ENCODE results near the gene CCDC183. TPM values are rescaled to one million over a fixed set of nuclear protein-coding genes. Genes with fewer than 3 reads are reported as not detected.

CCDC183 gene
- total RNA-seq, 1 experiment from 2014 or later: 1.1 TPM

DNA sequence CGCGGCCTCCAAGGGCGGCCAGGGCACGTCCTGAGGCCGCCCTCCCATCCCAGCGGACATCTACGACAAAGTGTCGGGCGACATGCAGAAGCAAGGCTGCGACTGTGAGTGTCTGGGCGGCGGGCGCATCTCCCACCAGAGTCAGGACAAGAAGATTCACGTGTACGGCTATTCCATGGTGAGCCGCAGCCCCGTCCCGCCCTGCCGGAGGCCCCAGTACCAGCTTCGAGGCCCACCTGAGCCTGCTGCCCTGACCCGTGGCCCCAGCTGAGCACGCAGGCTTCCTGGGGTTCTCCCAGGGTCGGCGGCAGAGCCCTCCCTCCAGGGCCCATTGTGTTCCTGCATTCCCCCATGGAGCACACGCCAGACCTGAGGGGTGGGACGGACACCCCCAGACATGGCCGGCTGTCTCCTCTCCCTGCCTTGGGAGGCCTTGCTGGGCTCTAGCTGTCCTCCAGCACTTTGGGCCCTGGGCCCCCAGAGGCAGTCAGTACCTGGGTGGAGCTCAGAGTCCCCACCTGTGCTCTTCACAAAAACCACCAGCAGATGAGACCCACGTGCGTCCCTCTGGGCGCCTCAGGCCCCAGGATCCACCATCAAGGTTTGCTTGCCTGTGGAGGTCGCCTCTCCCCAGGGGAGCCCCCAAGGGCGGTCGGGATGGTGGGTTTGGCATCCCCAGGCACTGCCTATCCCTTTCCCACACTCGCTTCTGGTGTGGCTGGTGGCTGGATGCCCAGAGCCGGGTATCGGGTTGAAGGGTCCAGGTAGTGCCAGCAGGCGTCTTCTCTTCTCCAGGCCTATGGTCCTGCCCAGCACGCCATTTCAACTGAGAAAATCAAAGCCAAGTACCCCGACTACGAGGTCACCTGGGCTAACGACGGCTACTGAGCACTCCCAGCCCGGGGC, 54.1 kb downstream of the CCDC183 start:
- DNase-seq (ENCODE audit: low read depth): no peak
- in situ Hi-C loops (cut with HindIII; ENCODE audit: low pct_unique_long_range_greater_than_20kb, low sequenced_read_pairs): no loop called here

DNA sequence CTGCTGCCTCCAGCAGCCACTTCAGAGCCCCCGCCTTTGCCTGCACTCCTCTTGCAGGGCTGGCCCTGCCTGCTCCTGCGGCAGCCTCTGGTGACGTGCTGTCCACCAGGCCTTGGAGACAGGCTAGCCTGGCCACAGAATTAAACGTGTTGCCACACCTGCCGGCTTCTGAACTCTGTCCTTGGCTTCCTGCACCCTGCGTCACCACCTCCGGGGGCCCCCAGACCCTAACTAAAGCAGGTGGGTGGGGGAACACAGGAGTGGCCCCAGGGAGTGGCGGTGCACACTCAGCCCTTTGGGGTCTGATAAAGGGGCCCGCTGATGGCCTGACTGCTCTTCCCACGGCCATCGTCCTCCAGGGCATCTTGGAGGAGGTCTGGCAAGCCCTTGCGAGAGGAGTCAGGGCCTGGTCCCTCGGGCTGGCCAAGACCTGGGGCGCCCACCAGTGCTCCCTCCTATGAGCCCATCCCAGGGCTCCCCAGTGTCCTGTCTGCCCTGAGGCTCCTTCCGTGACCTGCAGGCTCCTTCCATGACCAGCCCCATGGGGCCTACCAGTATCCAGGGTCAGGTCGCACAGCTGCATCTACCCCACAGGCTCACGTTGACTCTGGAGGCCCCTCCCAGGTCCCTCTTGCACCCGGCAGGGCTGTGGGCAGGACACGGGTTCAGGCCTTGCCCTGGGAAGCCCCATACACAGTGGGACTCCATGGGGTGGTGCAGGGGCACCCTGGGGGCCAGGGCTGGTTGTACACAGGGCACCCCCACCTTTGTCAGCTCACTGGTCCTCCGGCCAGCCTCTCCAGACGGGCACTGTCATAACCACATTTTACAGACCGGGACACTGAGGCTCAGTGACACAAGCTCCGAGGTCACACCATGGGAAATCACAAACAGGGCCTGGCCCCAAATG, 55.0 kb downstream of the CCDC183 start:
- in situ Hi-C loops (cut with HindIII; ENCODE audit: low pct_unique_long_range_greater_than_20kb, low sequenced_read_pairs): no loop called here
- DNase-seq (ENCODE audit: low read depth): no peak

DNA sequence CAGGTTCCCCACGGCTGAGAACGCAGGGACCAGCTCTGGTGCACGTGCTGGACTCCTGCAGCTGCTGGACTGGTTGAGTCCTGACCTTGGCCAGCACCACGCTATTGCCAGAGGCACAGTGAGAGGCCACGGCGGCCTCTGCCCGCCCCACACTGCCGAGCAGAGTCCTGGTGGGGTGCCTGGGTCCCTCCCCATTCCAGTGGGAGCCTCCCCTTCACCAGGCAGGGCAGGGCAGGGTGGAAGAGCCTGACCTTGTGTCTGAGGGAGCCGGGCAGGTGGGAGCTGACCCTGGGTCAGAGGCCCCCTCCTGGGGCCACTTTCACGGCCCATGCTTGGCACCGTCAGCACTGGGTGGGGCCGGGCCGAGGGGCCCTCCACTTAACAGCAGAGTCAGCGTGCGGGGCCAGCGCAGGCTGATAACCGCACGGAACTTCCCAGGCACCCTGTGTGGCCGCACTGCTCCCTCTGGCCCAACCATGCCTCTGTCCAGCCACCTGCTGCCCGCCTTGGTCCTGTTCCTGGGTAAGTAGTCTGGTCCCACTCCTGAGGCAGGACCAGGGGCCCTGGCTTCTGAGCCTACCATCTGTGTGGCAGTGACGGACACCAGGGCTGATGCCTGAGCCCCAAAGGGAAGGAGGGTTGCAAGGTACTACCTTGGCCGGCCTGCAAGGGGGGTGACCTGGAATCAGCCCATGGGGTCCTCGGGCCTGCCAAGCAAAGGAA, 56.0 kb downstream of the CCDC183 start, which contains the start of gene MAMDC4:
MAMDC4 (plus strand) TSS at position 406 of the 723 bp plus-strand sequence; CDS start at position 477, 71 bp downstream.
- DNase-seq (ENCODE audit: low read depth): no peak
- in situ Hi-C loops (cut with HindIII; ENCODE audit: low pct_unique_long_range_greater_than_20kb, low sequenced_read_pairs): no loop called here

DNA sequence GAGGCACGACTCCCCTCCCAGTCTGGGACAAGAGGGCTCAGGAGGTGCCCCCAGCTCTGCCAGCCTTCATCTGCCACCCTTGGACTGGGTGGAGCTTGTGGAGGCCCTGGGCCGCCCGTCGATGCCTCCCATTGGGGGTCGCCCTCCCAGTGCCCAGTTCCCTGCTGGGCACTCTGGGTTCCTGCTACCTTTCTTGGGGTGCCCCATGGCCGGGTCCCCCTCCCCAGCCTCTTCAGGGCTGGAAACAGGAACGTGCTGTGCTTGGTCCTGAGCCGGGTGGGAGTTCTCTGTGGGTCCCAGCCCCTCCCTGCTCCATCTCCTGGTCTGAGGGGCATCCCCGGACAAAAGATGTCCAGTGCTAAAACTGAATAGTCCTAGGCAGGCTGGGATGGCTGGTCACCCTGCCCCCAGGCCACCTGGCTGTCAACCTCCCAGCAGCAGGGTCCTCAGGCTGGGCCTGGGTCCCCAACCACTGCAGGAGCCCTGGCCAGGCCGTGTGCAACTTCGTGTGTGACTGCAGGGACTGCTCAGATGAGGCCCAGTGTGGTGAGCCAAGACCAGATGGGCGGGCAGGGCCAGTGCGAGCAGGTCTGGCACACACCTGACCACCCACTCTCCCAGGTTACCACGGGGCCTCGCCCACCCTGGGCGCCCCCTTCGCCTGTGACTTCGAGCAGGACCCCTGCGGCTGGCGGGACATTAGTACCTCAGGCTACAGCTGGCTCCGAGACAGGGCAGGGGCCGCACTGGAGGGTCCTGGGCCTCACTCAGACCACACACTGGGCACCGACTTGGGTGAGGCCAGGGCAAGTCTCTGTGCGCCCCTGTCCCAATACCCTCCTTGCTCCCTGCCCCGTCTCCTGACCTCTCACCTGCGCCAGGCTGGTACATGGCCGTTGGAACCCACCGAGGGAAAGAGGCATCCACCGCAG, 56.8 kb downstream of the CCDC183 start:
- DNase-seq (ENCODE audit: low read depth): no peak
- in situ Hi-C loops (cut with HindIII; ENCODE audit: low pct_unique_long_range_greater_than_20kb, low sequenced_read_pairs): no loop called here

DNA sequence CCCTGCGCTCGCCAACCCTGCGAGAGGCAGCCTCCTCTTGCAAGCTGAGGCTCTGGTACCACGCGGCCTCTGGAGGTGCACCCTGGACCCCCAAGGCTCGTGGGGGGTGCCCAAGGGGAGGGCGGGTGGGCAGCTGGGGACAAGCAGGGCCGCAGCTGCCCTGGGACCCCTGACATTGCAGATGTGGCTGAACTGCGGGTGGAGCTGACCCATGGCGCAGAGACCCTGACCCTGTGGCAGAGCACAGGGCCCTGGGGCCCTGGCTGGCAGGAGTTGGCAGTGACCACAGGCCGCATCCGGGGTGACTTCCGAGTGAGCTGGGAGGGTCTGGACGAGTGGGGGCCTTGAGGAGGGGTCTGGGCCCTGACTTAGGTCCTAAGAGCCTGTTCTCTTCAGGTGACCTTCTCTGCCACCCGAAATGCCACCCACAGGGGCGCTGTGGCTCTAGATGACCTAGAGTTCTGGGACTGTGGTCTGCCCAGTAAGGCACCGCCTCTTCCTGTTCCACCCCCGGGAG, 57.5 kb downstream of the CCDC183 start:
- DNase-seq (ENCODE audit: low read depth): no peak

DNA sequence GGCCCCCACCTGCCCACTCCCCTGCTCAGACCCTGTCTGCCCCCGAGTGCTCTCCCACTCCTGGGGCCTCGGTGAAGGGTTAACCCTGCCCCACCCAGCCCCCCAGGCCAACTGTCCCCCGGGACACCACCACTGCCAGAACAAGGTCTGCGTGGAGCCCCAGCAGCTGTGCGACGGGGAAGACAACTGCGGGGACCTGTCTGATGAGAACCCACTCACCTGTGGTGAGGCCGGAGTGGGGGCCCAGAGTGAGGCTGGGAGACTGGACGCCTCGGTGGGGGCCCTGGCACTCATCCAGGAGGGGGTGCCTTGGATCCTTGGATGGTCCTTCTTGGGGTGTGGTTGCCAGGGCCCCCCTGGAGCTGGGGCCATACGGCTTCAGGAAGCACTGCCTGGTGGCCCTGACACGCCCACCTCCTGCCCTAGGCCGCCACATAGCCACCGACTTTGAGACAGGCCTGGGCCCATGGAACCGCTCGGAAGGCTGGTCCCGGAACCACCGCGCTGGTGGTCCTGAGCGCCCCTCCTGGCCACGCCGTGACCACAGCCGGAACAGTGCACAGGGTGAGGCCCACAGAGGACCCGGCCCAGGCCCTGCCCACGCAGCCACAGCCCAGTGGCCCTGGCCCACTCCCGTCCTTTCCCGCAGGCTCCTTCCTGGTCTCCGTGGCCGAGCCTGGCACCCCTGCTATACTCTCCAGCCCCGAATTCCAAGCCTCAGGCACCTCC, 58.1 kb downstream of the CCDC183 start:
- DNase-seq (ENCODE audit: low read depth): no peak
- in situ Hi-C loops (cut with HindIII; ENCODE audit: low pct_unique_long_range_greater_than_20kb, low sequenced_read_pairs): no loop called here

More for the DNA sequence above, 57.5 kb downstream of the CCDC183 start:
- in situ Hi-C loops (cut with HindIII; ENCODE audit: low pct_unique_long_range_greater_than_20kb, low sequenced_read_pairs): no loop called here

DNA sequence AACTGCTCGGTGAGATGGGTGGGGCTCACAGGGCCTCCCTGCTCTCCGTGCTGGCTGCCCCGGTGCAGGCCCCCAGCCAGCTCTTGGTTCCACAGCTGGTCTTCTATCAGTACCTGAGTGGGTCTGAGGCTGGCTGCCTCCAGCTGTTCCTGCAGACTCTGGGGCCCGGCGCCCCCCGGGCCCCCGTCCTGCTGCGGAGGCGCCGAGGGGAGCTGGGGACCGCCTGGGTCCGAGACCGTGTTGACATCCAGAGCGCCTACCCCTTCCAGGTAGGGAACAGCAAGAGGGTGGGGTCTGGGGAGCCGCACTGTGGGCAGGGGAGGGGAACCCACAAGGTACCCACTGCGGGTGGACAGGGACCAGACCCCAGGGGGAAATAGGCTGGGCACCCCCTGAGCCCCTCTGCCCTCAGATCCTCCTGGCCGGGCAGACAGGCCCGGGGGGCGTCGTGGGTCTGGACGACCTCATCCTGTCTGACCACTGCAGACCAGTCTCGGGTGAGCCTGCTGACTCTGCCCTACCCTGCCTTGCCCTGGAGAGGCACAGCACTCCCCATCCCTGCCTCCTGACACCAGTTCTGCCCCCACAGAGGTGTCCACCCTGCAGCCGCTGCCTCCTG, 58.8 kb downstream of the CCDC183 start:
- in situ Hi-C loops (cut with HindIII; ENCODE audit: low pct_unique_long_range_greater_than_20kb, low sequenced_read_pairs): no loop called here
- DNase-seq (ENCODE audit: low read depth): no peak

DNA sequence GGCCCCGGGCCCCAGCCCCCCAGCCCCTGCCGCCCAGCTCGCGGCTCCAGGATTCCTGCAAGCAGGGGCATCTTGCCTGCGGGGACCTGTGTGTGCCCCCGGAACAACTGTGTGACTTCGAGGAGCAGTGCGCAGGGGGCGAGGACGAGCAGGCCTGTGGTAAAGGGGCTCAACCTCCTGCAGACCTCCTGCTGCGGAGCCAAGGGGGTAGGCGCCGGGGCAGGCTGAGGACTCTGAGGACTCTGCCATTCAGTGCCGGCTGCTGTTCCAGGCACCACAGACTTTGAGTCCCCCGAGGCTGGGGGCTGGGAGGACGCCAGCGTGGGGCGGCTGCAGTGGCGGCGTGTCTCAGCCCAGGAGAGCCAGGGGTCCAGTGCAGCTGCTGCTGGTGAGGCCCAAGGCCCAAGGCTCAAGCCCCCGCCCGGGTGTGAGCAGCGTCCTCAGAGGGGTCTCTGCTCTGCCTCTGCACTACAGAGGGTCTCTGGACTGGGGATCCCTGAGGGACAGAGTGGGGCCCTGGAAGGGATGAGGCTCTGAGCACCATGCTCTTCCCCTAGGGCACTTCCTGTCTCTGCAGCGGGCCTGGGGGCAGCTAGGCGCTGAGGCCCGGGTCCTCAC, 59.4 kb downstream of the CCDC183 start:
- in situ Hi-C loops (cut with HindIII; ENCODE audit: low pct_unique_long_range_greater_than_20kb, low sequenced_read_pairs): no loop called here
- DNase-seq (ENCODE audit: low read depth): no peak

DNA sequence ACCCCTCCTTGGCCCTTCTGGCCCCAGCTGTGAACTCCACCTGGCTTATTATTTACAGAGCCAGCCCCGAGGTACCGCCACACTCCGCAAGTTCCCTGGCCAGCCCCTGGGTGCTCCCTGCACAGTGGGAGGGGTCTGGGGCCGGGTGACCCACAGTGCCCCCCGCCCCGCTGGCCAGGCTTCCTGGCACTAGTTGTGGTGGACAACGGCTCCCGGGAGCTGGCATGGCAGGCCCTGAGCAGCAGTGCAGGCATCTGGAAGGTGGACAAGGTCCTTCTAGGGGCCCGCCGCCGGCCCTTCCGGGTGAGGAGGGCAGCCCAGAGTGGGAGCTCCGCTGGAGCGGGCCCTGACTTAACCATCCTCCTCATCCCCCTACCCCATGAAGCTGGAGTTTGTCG, 59.9 kb downstream of the CCDC183 start:
- in situ Hi-C loops (cut with HindIII; ENCODE audit: low pct_unique_long_range_greater_than_20kb, low sequenced_read_pairs): no loop called here

DNA sequence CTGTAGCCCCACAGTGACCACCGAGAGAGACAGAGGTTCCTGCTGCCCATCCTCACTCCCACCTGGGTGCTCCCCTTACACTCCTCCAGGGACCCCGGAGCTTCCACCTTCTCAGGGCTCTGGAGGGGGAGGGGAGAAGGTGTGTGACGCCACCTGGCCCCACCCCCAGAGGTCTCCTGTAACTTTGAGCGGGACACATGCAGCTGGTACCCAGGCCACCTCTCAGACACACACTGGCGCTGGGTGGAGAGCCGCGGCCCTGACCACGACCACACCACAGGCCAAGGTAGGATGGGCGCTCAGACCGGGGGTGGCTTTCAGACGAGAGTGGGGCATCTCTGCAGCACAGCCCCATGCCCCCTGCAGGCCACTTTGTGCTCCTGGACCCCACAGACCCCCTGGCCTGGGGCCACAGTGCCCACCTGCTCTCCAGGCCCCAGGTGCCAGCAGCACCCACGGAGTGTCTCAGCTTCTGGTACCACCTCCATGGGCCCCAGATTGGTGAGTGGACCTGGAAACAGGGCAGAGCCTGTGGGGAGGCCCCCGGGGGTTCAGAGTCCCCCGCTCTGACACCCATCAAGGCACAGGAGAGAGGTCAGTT, 60.5 kb downstream of the CCDC183 start:
- in situ Hi-C loops (cut with HindIII; ENCODE audit: low pct_unique_long_range_greater_than_20kb, low sequenced_read_pairs): no loop called here
- DNase-seq (ENCODE audit: low read depth): no peak

More for the DNA sequence above, 59.9 kb downstream of the CCDC183 start:
- DNase-seq (ENCODE audit: low read depth): no peak

DNA sequence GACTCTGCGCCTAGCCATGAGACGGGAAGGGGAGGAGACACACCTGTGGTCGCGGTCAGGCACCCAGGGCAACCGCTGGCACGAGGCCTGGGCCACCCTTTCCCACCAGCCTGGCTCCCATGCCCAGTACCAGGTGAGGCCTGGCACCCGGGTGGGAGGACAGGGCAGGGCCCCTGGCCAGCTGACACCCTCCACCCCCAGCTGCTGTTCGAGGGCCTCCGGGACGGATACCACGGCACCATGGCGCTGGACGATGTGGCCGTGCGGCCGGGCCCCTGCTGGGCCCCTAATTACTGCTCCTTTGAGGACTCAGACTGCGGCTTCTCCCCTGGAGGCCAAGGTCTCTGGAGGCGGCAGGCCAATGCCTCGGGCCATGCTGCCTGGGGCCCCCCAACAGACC, 61.0 kb downstream of the CCDC183 start:
- in situ Hi-C loops (cut with HindIII; ENCODE audit: low pct_unique_long_range_greater_than_20kb, low sequenced_read_pairs): no loop called here
- no peak for DNase-seq (ENCODE audit: low read depth)

Other genes with a start within 250 kb of the CCDC183 start
- gene EGFL7, start 133.4 kb upstream of the CCDC183 start, total RNA-seq (2014; rRNA removed; shearing (Covaris generic); ENCODE audit: low replicate concordance): 51.4 and 58.6 TPM in 2 replicates
- 92.9 and 94.5 TPM in 2 replicates for gene AGPAT2, start 108.9 kb upstream of the CCDC183 start, total RNA-seq (2014; rRNA removed; shearing (Covaris generic); ENCODE audit: low replicate concordance)
- 12.5 and 19.5 TPM in 2 replicates for gene DIPK1B, start 83.8 kb upstream of the CCDC183 start, total RNA-seq (2014; rRNA removed; shearing (Covaris generic); ENCODE audit: low replicate concordance)
- gene LCN10, start 53.4 kb upstream of the CCDC183 start, total RNA-seq (2014; rRNA removed; shearing (Covaris generic); ENCODE audit: low replicate concordance): not detected in 2 replicates
- gene LCN6, start 47.8 kb upstream of the CCDC183 start, total RNA-seq (2014; rRNA removed; shearing (Covaris generic); ENCODE audit: low replicate concordance): not detected in 2 replicates
- not detected in 2 replicates for gene LCN8, start 38.1 kb upstream of the CCDC183 start, total RNA-seq (2014; rRNA removed; shearing (Covaris generic); ENCODE audit: low replicate concordance)
- not detected in 2 replicates for gene LCN15, start 31.8 kb upstream of the CCDC183 start, total RNA-seq (2014; rRNA removed; shearing (Covaris generic); ENCODE audit: low replicate concordance)
- gene TMEM141, start 5.0 kb upstream of the CCDC183 start, total RNA-seq (2014; rRNA removed; shearing (Covaris generic); ENCODE audit: low replicate concordance): 230 and 313 TPM in 2 replicates
- gene RABL6, start 11.6 kb downstream of the CCDC183 start, total RNA-seq (2014; rRNA removed; shearing (Covaris generic); ENCODE audit: low replicate concordance): 103 and 104 TPM in 2 replicates
- gene AJM1, start 46.1 kb downstream of the CCDC183 start, total RNA-seq (2014; rRNA removed; shearing (Covaris generic); ENCODE audit: low replicate concordance): 1.3 and 1.7 TPM in 2 replicates
- 125 and 127 TPM in 2 replicates for gene PHPT1, start 53.1 kb downstream of the CCDC183 start, total RNA-seq (2014; rRNA removed; shearing (Covaris generic); ENCODE audit: low replicate concordance)
- gene MAMDC4, start 56.0 kb downstream of the CCDC183 start, total RNA-seq (2014; rRNA removed; shearing (Covaris generic); ENCODE audit: low replicate concordance): 0.17 TPM in 2 replicates
- gene EDF1, start 70.0 kb downstream of the CCDC183 start, total RNA-seq (2014; rRNA removed; shearing (Covaris generic); ENCODE audit: low replicate concordance): 460 and 494 TPM in 2 replicates
- 61.9 and 67.0 TPM in 2 replicates for gene TRAF2, start 90.2 kb downstream of the CCDC183 start, total RNA-seq (2014; rRNA removed; shearing (Covaris generic); ENCODE audit: low replicate concordance)
- gene FBXW5, start 148.4 kb downstream of the CCDC183 start, total RNA-seq (2014; rRNA removed; shearing (Covaris generic); ENCODE audit: low replicate concordance): 139 and 152 TPM in 2 replicates
- gene C8G, start 148.9 kb downstream of the CCDC183 start, total RNA-seq (2014; rRNA removed; shearing (Covaris generic); ENCODE audit: low replicate concordance): not detected in 2 replicates
- not detected in 2 replicates for gene LCN12, start 155.9 kb downstream of the CCDC183 start, total RNA-seq (2014; rRNA removed; shearing (Covaris generic); ENCODE audit: low replicate concordance)
- not detected in 2 replicates for gene PTGDS, start 181.2 kb downstream of the CCDC183 start, total RNA-seq (2014; rRNA removed; shearing (Covaris generic); ENCODE audit: low replicate concordance)
- gene LCNL1, start 186.7 kb downstream of the CCDC183 start, total RNA-seq (2014; rRNA removed; shearing (Covaris generic); ENCODE audit: low replicate concordance): not detected in 2 replicates
- 129 and 137 TPM in 2 replicates for gene PAXX, start 196.1 kb downstream of the CCDC183 start, total RNA-seq (2014; rRNA removed; shearing (Covaris generic); ENCODE audit: low replicate concordance)
- not detected in 2 replicates for gene CLIC3, start 200.2 kb downstream of the CCDC183 start, total RNA-seq (2014; rRNA removed; shearing (Covaris generic); ENCODE audit: low replicate concordance)
- gene ABCA2, start 231.9 kb downstream of the CCDC183 start, total RNA-seq (2014; rRNA removed; shearing (Covaris generic); ENCODE audit: low replicate concordance): 19.0 and 23.5 TPM in 2 replicates
- not detected in 2 replicates for gene FUT7, start 235.8 kb downstream of the CCDC183 start, total RNA-seq (2014; rRNA removed; shearing (Covaris generic); ENCODE audit: low replicate concordance)
- 31.8 and 45.1 TPM in 2 replicates for gene NPDC1, start 249.8 kb downstream of the CCDC183 start, total RNA-seq (2014; rRNA removed; shearing (Covaris generic); ENCODE audit: low replicate concordance)